H1 (cell line): Measurements from ENCODE around the gene LOC128125822.

ENCODE experiments used
- CTCF ChIA-PET: fragments of 300-600 bp; sonication (Branson Sonifier 250); formaldehyde crosslinking; loops from one replicate; lab custom pipeline; 2021; ENCODE audit not compliant: partially characterized antibody; lab: Charles Lee
- POLR2A ChIA-PET: fragments of 300-600 bp; sonication (Branson Sonifier 250); formaldehyde crosslinking; loops from one replicate; lab custom pipeline; 2021; ENCODE audit warnings: inconsistent platforms; ENCODE audit not compliant: partially characterized antibody; lab: Charles Lee
- DNase-seq, 2 experiments: peaks; one replicate each; pipeline versions ENCODE4 v3.0.0 to v3.0.0-alpha.2; 2010 to 2022; ENCODE audit warnings: low spot score in 2 of 2, low read depth in 1 of 2, mixed read lengths in 1 of 2
- FAIRE-seq: peaks from 2 replicates; lab custom pipeline; 2011; peaks lifted over from hg19 to GRCh38; lab: Jason Lieb, UNC
- H2AFZ ChIP-seq: 2 replicates; pipeline ENCODE4 v1.8.1; 2012; ENCODE audit warnings: low read length, inconsistent platforms
- H2AK5ac ChIP-seq: 2 replicates; pipeline ENCODE4 v1.6.1; 2013; ENCODE audit warnings: low read depth, low read length
- H2BK120ac ChIP-seq: replicated peaks from 2 replicates; pipeline ENCODE3; 2013; ENCODE audit warnings: low read depth, low read length, inconsistent platforms
- H2BK12ac ChIP-seq: 2 replicates; pipeline ENCODE4 v1.6.1; 2013; ENCODE audit warnings: low read depth, low read length
- H2BK15ac ChIP-seq: 2 replicates; pipeline ENCODE4 v1.6.1; 2013; ENCODE audit warnings: low read length
- H2BK20ac ChIP-seq: 2 replicates; pipeline ENCODE4 v1.6.1; 2013; ENCODE audit warnings: low read length
- H2BK5ac ChIP-seq: 2 replicates; pipeline ENCODE4 v1.6.1; 2013; ENCODE audit warnings: low read depth, low read length
- H3K14ac ChIP-seq: 2 replicates; pipeline ENCODE4 v1.6.1; 2013; ENCODE audit warnings: inconsistent platforms; ENCODE audit not compliant: insufficient read length
- H3K18ac ChIP-seq: 2 replicates; pipeline ENCODE4 v1.6.1; 2013; ENCODE audit warnings: low read length; ENCODE audit errors: extremely low read depth
- H3K23ac ChIP-seq: 2 replicates; pipeline ENCODE4 v1.6.1; 2013; ENCODE audit warnings: inconsistent platforms; ENCODE audit not compliant: insufficient read length
- H3K23me2 ChIP-seq: 2 replicates; pipeline ENCODE4 v1.6.1; 2013; ENCODE audit warnings: low read depth, low read length
- H3K27ac ChIP-seq: 2 replicates; pipeline ENCODE4 v1.6.1; 2011; ENCODE audit warnings: low read depth, low read length, inconsistent platforms
- H3K27me3 ChIP-seq, 4 experiments: replicated peaks in 1 of 4; 1 replicate in 1 of 4; 2 replicates in 3 of 4; pipeline versions ENCODE4 v1.6.1 to v1.8.1; 2011 to 2013; ENCODE audit warnings: low read length in 3 of 4, mild to moderate bottlenecking in 3 of 4, inconsistent platforms in 2 of 4, mixed read lengths in 2 of 4, moderate library complexity in 1 of 4; ENCODE audit not compliant: control insufficient read depth in 3 of 4, insufficient read depth in 3 of 4; ENCODE audit errors: extremely low read depth in 1 of 4
- H3K36me3 ChIP-seq, 4 experiments: 2 replicates each; pipeline versions ENCODE4 v1.6.1 to v1.8.1; 2011 to 2013; ENCODE audit warnings: mild to moderate bottlenecking in 4 of 4, low read length in 3 of 4, moderate library complexity in 2 of 4, control low read depth in 1 of 4, inconsistent platforms in 1 of 4; ENCODE audit not compliant: insufficient read depth in 4 of 4, control insufficient read depth in 2 of 4
- H3K4ac ChIP-seq: replicated peaks from 2 replicates; pipeline ENCODE3; 2013; ENCODE audit warnings: low read length, low read depth, mixed read lengths, inconsistent platforms; ENCODE audit not compliant: insufficient read length
- H3K4me1 ChIP-seq, 4 experiments: replicated peaks in 1 of 4; 1 replicate in 1 of 4; 2 replicates in 3 of 4; pipeline versions ENCODE4 v1.6.1 to v1.8.1; 2011 to 2013; ENCODE audit warnings: low read length in 3 of 4, inconsistent platforms in 2 of 4, mixed read lengths in 1 of 4; ENCODE audit not compliant: insufficient read depth in 4 of 4, control insufficient read depth in 3 of 4
- H3K4me2 ChIP-seq, 2 experiments: 2 replicates each; pipeline versions ENCODE4 v1.6.1 to v1.8.1; 2011 to 2013; ENCODE audit warnings: low read depth in 2 of 2, low read length in 2 of 2, control low read depth in 1 of 2, inconsistent platforms in 1 of 2, mild to moderate bottlenecking in 1 of 2; ENCODE audit not compliant: insufficient read depth in 1 of 2
- H3K4me3 ChIP-seq, 4 experiments: fragments of 200-600, 300-600 bp in 1 of 4; sonication (generic), shearing (Covaris generic), sonication (Bioruptor Twin) in 1 of 4; 2 replicates each; pipeline versions ENCODE4 v1.5.1 to v1.8.1; 2011 to 2016; ENCODE audit warnings: low read length in 4 of 4, low read depth in 3 of 4, control low read depth in 2 of 4, inconsistent platforms in 2 of 4, mild to moderate bottlenecking in 2 of 4, mixed read lengths in 1 of 4, moderate library complexity in 1 of 4; ENCODE audit not compliant: insufficient read depth in 2 of 4; ENCODE audit errors: extremely low read depth in 1 of 4
- H3K56ac ChIP-seq: replicated peaks from 2 replicates; pipeline ENCODE3; 2013; ENCODE audit warnings: low read depth, mild to moderate bottlenecking, mixed read lengths, low read length, inconsistent platforms; ENCODE audit not compliant: insufficient read length
- H3K79me1 ChIP-seq: 2 replicates; pipeline ENCODE4 v1.6.1; 2013; ENCODE audit warnings: low read depth, low read length, control low read depth
- H3K79me2 ChIP-seq, 2 experiments: 2 replicates each; pipeline versions ENCODE4 v1.6.1 to v1.8.1; 2012 to 2013; ENCODE audit warnings: low read length in 2 of 2, mild to moderate bottlenecking in 2 of 2, inconsistent platforms in 1 of 2; ENCODE audit not compliant: insufficient read depth in 2 of 2, control insufficient read depth in 1 of 2
- H3K9ac ChIP-seq, 4 experiments: replicated peaks in 1 of 4; 1 replicate in 1 of 4; 2 replicates in 3 of 4; pipeline versions ENCODE4 v1.6.1 to v1.8.1; 2011 to 2013; ENCODE audit warnings: low read depth in 3 of 4, low read length in 3 of 4, control low read depth in 2 of 4, mild to moderate bottlenecking in 2 of 4, moderate library complexity in 2 of 4, inconsistent platforms in 1 of 4; ENCODE audit errors: extremely low read depth in 1 of 4
- H3K9me3 ChIP-seq, 2 experiments: 2 replicates each; pipeline versions ENCODE4 v1.6.1 to v1.8.1; 2012 to 2013; ENCODE audit warnings: mild to moderate bottlenecking in 2 of 2, moderate library complexity in 2 of 2, control low read depth in 1 of 2, inconsistent platforms in 1 of 2, low read depth in 1 of 2, low read length in 1 of 2, mixed read lengths in 1 of 2; ENCODE audit not compliant: insufficient read depth in 2 of 2
- H4K20me1 ChIP-seq, 2 experiments: replicated peaks in 1 of 2; 2 replicates each; pipeline versions ENCODE3 to v1.8.1; 2011 to 2013; ENCODE audit warnings: inconsistent platforms in 2 of 2, low read length in 2 of 2, mild to moderate bottlenecking in 1 of 2; ENCODE audit not compliant: insufficient read depth in 2 of 2, control insufficient read depth in 1 of 2
- H4K5ac ChIP-seq: 2 replicates; pipeline ENCODE4 v1.6.1; 2013; ENCODE audit warnings: low read length, low read depth, mixed read lengths, inconsistent platforms; ENCODE audit not compliant: insufficient read length
- H4K8ac ChIP-seq: 2 replicates; pipeline ENCODE4 v1.8.0; 2013; ENCODE audit warnings: mild to moderate bottlenecking, moderate library complexity, low read length, inconsistent platforms; ENCODE audit not compliant: insufficient read depth; ENCODE audit errors: extremely low read depth
- H4K91ac ChIP-seq: replicated peaks from 2 replicates; pipeline ENCODE3; 2013; ENCODE audit warnings: low read length, mixed read lengths, inconsistent platforms; ENCODE audit not compliant: insufficient read length
- ATF2 ChIP-seq: IDR thresholded peaks from 2 replicates; pipeline ENCODE4 v1.6.1; 2012; ENCODE audit warnings: low read length, inconsistent platforms
- BRCA1 ChIP-seq: IDR thresholded peaks from 2 replicates; pipeline ENCODE4 v1.6.1; 2012; ENCODE audit warnings: low read depth, low read length, improper control_type of control experiment
- CBX5 ChIP-seq: fragments of 300-800, 300-1000 bp; sonication (generic); IDR thresholded peaks from 2 replicates; pipeline ENCODE4 v1.7.1; 2016; ENCODE audit warnings: antibody characterized with exemption, low read length, low read depth
- HDAC6 ChIP-seq: IDR thresholded peaks from one replicate; pipeline ENCODE4 v1.7.1; 2012; ENCODE audit warnings: low read depth, mild to moderate bottlenecking, inconsistent platforms, low read length, moderate library complexity
- JUN ChIP-seq: IDR thresholded peaks from 2 replicates; pipeline ENCODE4 v1.6.1; 2011; ENCODE audit warnings: low read depth, mild to moderate bottlenecking, improper control_type of control experiment, low read length
- POLR2A ChIP-seq, 2 experiments: IDR thresholded peaks; 1 replicate in 1 of 2; 2 replicates in 1 of 2; pipeline ENCODE4 v1.6.1; 2011; ENCODE audit warnings: low read depth in 2 of 2, low read length in 2 of 2, mild to moderate bottlenecking in 2 of 2; ENCODE audit errors: control extremely low read depth in 1 of 2
- RNF2 ChIP-seq: fragments of 200-900, 300-1000 bp; sonication (generic); IDR thresholded peaks from 2 replicates; pipeline ENCODE4 v1.7.1; 2016; ENCODE audit warnings: borderline replicate concordance, low read depth, mild to moderate bottlenecking, antibody characterized with exemption, low read length; ENCODE audit not compliant: poor library complexity, severe bottlenecking; ENCODE audit errors: missing control alignments
- TAF1 ChIP-seq: IDR thresholded peaks from 2 replicates; pipeline ENCODE4 v1.6.1; 2011; ENCODE audit warnings: mild to moderate bottlenecking, low read depth, low read length
- WGBS, 2 experiments: shearing (Covaris generic) in 1 of 2; methylation state at CpG; one replicate each; pipeline versions ENCODE4 v1.1.6 to v1.1.7; 2013 to 2015; ENCODE audit warnings: low lambda C conversion rate in 2 of 2, mixed read lengths in 2 of 2, inconsistent platforms in 1 of 2, low coverage in 1 of 2, missing lambda C conversion rate in 1 of 2; ENCODE audit not compliant: insufficient replicate concordance in 2 of 2, insufficient coverage in 1 of 2, insufficient read length in 1 of 2; ENCODE audit errors: extremely low coverage in 1 of 2, missing lambda C conversion rate in 1 of 2; 5-methylcytosine and 5-hydroxymethylcytosine counted together

The LOC128125822 gene

GRCh38 chr6:63560801-63561287 lies 11.4 kb upstream of the LOC128125822 start:
- WGBS, 2 experiments = 75% methylated on average over 1 of the region's 1 CpG; no CpG with 5 or more reads in 1 of the 2 experiments
- Histone ChIP-seq H2BK20ac (no peak overlapping the region), H2AFZ (no peak overlapping the region)

More at GRCh38 chr6:63560801-63561287, 11.4 kb upstream of the LOC128125822 start:
- Histone ChIP-seq H3K4me1 (peaks cover 0 to under 1% (median 0%) of the 10 kb centered on the region in 4 experiments; a peak in 1 of 7 replicates), H3K9me3 (no peaks in the 10 kb centered on the region), H3K14ac (no peak overlapping the region), H3K4ac (no peak overlapping the region), H3K27ac (no peak overlapping the region), H4K20me1 (no peaks in the 10 kb centered on the region), H2BK5ac (no peak overlapping the region), H3K4me2 (no peak overlapping the region), H2AK5ac (no peak overlapping the region), H4K91ac (no peak overlapping the region), H3K18ac (no peak overlapping the region), H2BK12ac (no peak overlapping the region), H3K56ac (no peak overlapping the region), H3K23ac (no peak overlapping the region), H4K8ac (no peak overlapping the region), H2BK120ac (no peak overlapping the region), H3K4me3 (no peak overlapping the region), H3K27me3 (no peaks in the 10 kb centered on the region), H3K79me1 (no peaks in the 10 kb centered on the region), H2BK15ac (no peak overlapping the region), H3K36me3 (no peaks in the 10 kb centered on the region), H3K79me2 (no peaks in the 10 kb centered on the region), H3K9ac (no peak overlapping the region), H3K23me2 (no peaks in the 10 kb centered on the region), H4K5ac (no peak overlapping the region)
- ChIA-PET POLR2A (no interaction called here), CTCF (no interaction called here)
- DNase-seq = no peak
- no peak for FAIRE-seq
- TF ChIP-seq TAF1 = no peak
- TF ChIP-seq POLR2A (IDR thresholded peaks at IDR 0.05; ENCODE audit: control extremely low read depth in 1 of 2, low read depth in 2 of 2, low read length in 2 of 2) = no peak
- TF ChIP-seq RNF2 = no peak
- TF ChIP-seq HDAC6 = no peak
- TF ChIP-seq ATF2 = no peak
- no peak for TF ChIP-seq CBX5
- TF ChIP-seq JUN = no peak
- TF ChIP-seq BRCA1 = no peak
